WI38 (cell line): ENCODE measurements around the gene MTR.

Experiments
- H3K4me3 ChIP-seq: 2 replicates; pipeline ENCODE4 v1.5.1; 2011; ENCODE audit warnings: low read depth, mild to moderate bottlenecking, control low read depth, low read length
- CTCF ChIP-seq: IDR thresholded peaks from 2 replicates; pipeline ENCODE4 v1.5.1; 2012; ENCODE audit warnings: low read depth, mild to moderate bottlenecking, control low read depth, low read length

Gene MTR

GRCh38 chr1:236800002-236800620 lies 5.0 kb downstream of the MTR start:
- H3K4me3 ChIP-seq = no peak overlapping the region
- TF ChIP-seq CTCF = no peak

- TF ChIP-seq CTCF = no peak
- H3K4me3 ChIP-seq = no peak overlapping the region
These were observed 5.5 kb downstream of the MTR start for GRCh38 chr1:236800623-236801022.

- no peak for TF ChIP-seq CTCF
- H3K4me3 ChIP-seq = no peak overlapping the region
These were observed 7.2 kb downstream of the MTR start for GRCh38 chr1:236802264-236802663.

- H3K4me3 ChIP-seq = no peak overlapping the region
- TF ChIP-seq CTCF = no peak
These were observed 11.5 kb downstream of the MTR start for GRCh38 chr1:236806634-236807033.

- no peak overlapping the region for H3K4me3 ChIP-seq
- no peak for TF ChIP-seq CTCF
These were observed 12.9 kb downstream of the MTR start for GRCh38 chr1:236808005-236808404.

GRCh38 chr1:236808564-236809130 lies 13.6 kb downstream of the MTR start:
- no peak for TF ChIP-seq CTCF

GRCh38 chr1:236809148-236809547 lies 14.1 kb downstream of the MTR start:
- H3K4me3 ChIP-seq = no peak overlapping the region
- TF ChIP-seq CTCF = no peak

More at GRCh38 chr1:236808564-236809130, 13.6 kb downstream of the MTR start:
- H3K4me3 ChIP-seq = no peak overlapping the region
